GM12872 (cell line): ENCODE data around the gene NUDCD2.

Experiments used
- CTCF ChIP-seq: IDR thresholded peaks from 3 replicates; pipeline ENCODE4 v1.5.1; 2011; ENCODE audit warnings: low read depth, mild to moderate bottlenecking, low read length, moderate library complexity; ENCODE audit not compliant: insufficient read depth

The NUDCD2 gene

GRCh38 chr5:163437309-163438182 is 22.4 kb downstream of the NUDCD2 start, which contains the start of gene CCNG1:
Gene CCNG1 (plus strand): TSS chr5:163437595. CDS start chr5:163439257, 1,662 bp downstream.
- no peak for TF ChIP-seq CTCF

GRCh38 chr5:163437011-163437308 is 22.9 kb downstream of the NUDCD2 start:
- no peak for TF ChIP-seq CTCF

- TF ChIP-seq CTCF, result no peak
These were observed 23.4 kb downstream of the NUDCD2 start for GRCh38 chr5:163436515-163436914.

GRCh38 chr5:163434401-163434866 is 25.5 kb downstream of the NUDCD2 start:
- TF ChIP-seq CTCF, result no peak

GRCh38 chr5:163433271-163433670 is 26.6 kb downstream of the NUDCD2 start:
- no peak for TF ChIP-seq CTCF

GRCh38 chr5:163432544-163432943 is 27.4 kb downstream of the NUDCD2 start:
- TF ChIP-seq CTCF, result no peak

- no peak for TF ChIP-seq CTCF
These were observed 35.1 kb downstream of the NUDCD2 start for GRCh38 chr5:163424836-163425235.
